NOMO-1 (cell line): ENCODE results near the gene CPNE5.

Source experiments
- DNase-seq, 2 experiments: peaks; one replicate each; lab custom pipeline; 2025; ENCODE audit not compliant: unreplicated experiment in 2 of 2; lab: John Stamatoyannopoulos, UW

Gene CPNE5

GRCh38 chr6:36837022-36837339, 2.3 kb downstream of the CPNE5 start:
- DNase-seq: no peak

GRCh38 chr6:36836111-36837021, 2.9 kb downstream of the CPNE5 start:
- DNase-seq: no peak

GRCh38 chr6:36834576-36835341, 4.5 kb downstream of the CPNE5 start:
- no peak for DNase-seq

- no peak for DNase-seq
Observed at GRCh38 chr6:36833182-36833789, 6.0 kb downstream of the CPNE5 start.

GRCh38 chr6:36832313-36832712, 6.9 kb downstream of the CPNE5 start:
- DNase-seq: no peak

GRCh38 chr6:36830577-36830976, 8.7 kb downstream of the CPNE5 start:
- DNase-seq: no peak

- no peak for DNase-seq
Observed at GRCh38 chr6:36829919-36830544, 9.2 kb downstream of the CPNE5 start.

- DNase-seq: peak; percentile 12 to 14
Observed at GRCh38 chr6:36827261-36828079, 11.8 kb downstream of the CPNE5 start.

DNA sequence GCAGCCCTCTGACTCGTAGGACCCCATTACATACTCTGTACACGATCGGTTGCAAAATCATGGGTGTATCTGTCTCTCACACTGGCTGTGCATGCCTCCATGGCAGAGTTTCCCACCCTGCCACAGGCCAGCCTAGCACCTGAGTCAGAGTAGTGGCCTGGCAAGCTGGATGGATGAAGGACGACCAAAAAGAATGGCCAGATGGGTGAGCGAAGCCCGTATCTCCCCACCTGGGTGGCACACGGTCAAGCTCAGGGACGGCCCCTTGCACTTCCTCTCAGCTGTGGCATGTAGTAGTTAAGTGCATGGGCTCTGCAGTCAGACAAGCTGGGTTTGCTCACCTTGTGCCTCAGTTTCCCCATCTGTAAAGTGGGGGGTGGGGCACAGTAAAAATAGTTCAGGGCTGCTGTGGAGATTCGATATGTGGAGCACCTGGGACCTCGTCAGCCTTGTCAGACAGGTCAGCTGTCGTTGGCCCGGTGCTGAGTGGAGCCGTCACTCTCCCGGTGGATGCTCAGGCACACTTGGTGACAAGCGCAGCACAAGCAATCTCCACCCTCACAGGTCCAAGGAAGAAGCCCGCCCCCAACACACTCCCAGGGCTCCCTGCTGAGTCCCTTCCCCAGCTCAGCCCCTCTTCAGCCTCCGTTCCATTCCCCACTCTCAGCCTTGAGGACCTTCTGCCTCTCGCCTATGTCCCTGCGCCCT, 12.6 kb downstream of the CPNE5 start:
- no peak for DNase-seq

- no peak for DNase-seq
Observed at GRCh38 chr6:36825994-36826393, 13.2 kb downstream of the CPNE5 start.

DNA sequence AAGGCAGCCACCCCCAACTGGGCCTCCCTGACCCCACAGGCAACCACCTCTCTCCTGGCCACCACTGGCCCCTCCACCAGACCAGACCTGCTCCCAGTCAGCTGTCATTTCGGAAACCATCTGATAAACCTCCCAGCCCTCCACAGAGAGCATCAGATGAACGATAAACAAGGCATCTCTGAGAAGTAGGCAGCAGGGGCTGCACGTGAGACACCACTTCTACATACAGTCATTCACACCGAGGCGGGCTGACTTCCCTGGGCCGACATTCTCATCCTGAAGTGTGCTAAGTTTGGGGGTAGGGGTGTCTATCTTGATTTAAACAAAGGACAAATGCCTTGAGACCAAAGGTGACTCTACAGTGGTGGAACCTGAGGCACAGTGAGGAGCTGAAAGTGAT, 13.8 kb downstream of the CPNE5 start:
- no peak for DNase-seq

DNA sequence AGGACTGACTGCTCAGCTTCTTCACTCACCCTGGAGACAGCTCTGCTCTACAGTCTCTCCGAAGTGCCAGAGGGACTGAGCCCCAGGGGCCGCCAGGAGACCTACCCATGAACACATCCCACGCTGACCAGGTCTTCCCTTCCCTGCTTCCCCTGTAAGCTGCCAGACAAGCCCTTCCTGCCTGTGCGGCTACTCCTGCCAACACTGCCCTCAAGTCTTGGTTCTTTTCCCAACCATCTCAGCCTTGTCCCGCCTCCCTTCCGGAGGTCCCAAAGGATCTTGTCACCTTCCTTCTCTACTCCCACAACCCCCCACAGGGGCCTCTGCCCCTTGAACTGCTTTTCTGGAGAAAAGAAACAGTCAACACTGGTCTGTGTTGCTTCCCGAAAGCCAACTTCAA, 15.0 kb downstream of the CPNE5 start:
- no peak for DNase-seq

DNA sequence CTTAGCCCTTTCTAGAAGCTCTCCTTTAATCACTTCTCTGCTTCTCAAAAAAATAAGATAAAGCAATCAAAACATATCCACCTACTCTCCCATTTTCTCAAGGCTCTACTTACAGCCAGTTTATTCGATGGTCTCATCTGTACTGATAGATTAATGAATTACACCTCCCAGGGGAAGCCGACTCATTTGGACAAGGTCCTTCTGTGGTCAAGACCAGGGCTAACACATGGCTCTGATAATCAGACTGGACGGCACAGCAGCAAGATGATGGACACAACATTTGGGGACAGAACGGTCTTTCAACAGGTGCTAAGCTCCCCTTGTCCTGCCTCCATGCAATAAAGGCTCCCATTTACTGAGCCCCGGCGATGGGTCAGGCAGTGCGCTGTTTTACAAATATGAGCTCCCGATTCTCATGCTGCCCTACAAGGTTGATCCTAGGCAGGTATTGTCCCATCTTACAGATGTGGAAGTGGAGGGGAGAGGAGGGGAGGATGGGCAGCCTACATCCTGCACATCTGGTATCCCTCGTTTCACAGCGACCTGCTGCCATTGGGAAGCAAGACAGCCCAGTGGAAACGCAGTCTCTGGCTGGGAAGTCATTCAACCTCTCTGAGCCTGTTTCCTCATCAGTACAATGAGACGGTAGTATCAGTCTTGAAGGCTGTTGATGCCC, 15.7 kb downstream of the CPNE5 start:
- no peak for DNase-seq

DNA sequence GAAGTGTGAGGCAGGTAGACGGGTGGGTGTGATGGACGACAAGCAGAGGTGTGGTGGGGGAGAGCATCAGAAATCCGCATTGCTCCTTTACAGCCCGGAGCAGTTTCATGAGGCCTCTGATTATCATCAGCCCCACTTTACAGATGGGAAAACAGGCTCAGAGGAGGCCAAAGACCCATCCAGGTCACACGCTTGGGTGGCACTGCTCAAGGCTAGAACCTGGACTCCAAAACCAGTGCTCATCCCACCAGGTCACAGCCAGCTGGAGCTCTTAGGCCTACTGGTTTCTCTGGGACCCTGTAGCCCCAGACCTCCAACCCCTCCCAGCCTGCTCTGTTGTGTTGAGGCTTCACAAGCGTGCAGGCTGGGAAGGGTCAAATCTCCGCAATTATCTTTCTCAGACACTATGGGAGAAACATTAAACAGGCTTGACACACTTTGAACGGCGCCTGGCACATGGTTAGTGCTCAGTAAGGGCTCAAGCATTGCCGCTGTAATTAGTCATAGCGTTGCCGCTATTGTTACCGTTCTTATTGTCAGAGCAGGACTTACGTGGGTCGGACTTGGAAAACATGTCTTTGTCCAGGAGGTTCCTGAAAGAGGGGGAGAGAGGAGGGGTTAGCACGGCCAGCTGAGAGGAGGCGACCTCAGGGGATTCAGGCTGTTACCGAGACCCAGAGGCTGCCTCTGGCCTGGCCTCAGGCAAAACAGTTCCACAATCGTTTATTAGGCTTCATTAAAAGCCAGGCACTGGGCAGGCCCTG, 16.6 kb downstream of the CPNE5 start:
- DNase-seq: no peak

GRCh38 chr6:36821581-36822335, 17.5 kb downstream of the CPNE5 start:
- DNase-seq: no peak

DNA sequence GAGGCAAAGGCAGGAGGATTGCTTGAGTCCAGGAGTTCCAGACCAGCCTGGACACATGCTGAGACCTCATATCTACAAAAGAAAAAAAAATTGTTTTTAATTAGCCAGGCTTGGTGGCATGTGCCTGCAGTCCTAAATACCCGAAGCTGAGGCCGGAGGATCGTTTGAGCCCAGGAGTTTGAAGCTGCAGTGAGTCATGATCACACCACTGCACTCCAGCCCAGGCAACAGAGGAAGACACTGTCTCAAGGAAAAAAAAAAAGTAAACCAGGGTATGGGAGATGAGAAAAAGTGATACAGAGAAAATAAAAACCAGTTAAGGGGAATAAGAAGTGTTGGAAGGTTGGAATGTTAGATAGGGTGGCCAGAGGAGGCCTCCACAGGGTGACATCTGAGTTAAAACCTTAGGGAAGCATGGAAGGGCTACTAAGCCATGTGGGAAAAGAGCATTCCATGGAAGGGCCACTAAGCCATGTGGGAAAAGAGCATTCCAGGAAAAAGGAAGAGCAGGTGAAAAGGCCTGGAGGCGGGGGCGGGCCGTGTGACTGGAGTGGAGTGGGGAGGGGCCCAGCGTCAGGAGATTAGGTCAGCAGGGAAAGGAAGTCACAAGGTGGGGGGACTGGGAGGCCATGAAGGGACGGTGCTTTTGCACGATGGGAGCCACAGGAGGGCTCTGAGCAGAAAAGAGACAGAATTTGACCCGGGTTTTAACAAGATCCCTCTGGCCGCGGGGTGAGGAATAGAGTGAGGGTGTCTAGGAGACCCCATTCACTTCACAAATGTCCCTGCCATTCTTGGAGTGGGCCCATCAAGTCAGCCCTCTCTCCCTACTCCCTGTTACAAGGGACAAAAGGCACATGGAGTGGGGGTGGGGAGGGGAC, 18.3 kb downstream of the CPNE5 start:
- no peak for DNase-seq

GRCh38 chr6:36818756-36819155, 20.5 kb downstream of the CPNE5 start:
- DNase-seq: no peak
